ENCODE results near the gene SPINT4.
"Not testable (repeated sequence)": the region's sequence is repeated elsewhere in the genome, so short reads cannot be mapped to it uniquely, and the experiment has no call there.

The SPINT4 gene

GRCh38 chr20:45742596-45742995, 20.4 kb downstream of the SPINT4 start:
- no peak for DNase-seq (ENCODE audit: low read depth)
- TF ChIP-seq, protein P1, sequence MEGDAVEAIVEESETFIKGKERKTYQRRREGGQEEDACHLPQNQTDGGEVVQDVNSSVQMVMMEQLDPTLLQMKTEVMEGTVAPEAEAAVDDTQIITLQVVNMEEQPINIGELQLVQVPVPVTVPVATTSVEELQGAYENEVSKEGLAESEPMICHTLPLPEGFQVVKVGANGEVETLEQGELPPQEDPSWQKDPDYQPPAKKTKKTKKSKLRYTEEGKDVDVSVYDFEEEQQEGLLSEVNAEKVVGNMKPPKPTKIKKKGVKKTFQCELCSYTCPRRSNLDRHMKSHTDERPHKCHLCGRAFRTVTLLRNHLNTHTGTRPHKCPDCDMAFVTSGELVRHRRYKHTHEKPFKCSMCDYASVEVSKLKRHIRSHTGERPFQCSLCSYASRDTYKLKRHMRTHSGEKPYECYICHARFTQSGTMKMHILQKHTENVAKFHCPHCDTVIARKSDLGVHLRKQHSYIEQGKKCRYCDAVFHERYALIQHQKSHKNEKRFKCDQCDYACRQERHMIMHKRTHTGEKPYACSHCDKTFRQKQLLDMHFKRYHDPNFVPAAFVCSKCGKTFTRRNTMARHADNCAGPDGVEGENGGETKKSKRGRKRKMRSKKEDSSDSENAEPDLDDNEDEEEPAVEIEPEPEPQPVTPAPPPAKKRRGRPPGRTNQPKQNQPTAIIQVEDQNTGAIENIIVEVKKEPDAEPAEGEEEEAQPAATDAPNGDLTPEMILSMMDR (IDR thresholded peaks at IDR 0.05; ENCODE audit: low read length, missing control alignments), result no peak
- H3K4me3 ChIP-seq (replicated peaks; ENCODE audit: low read depth, low read length), result no peak overlapping the region

GRCh38 chr20:45745015-45745414, 22.9 kb downstream of the SPINT4 start:
- H3K4me3 ChIP-seq (replicated peaks; ENCODE audit: low read depth, low read length), result no peak overlapping the region
- no peak for DNase-seq (ENCODE audit: low read depth)
- TF ChIP-seq, protein P1 (IDR thresholded peaks at IDR 0.05; ENCODE audit: low read length, missing control alignments), result no peak

DNA sequence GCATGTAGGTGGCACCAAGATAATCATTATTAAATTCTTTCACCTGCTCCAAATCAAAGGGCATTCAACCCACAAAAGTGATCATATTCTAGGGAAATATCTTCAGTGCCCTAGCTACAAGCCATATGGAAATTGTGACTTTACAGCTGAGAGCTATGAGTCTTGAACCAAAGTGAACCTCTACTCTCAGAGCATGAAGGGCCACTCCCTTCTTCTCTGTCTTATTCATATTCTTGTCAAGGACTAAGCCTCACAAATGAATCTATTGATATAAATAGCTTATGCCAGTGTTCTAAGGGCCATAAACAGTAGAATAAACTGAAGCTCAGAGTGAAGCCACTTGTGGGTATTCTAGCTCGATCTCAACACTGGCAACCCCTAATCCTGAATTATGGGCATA, 29.6 kb downstream of the SPINT4 start:
- no peak overlapping the region for H3K4me3 ChIP-seq (replicated peaks; ENCODE audit: low read depth, low read length)
- TF ChIP-seq, protein P1 (IDR thresholded peaks at IDR 0.05; ENCODE audit: low read length, missing control alignments), result no peak
- DNase-seq (ENCODE audit: low read depth), result no peak

DNA sequence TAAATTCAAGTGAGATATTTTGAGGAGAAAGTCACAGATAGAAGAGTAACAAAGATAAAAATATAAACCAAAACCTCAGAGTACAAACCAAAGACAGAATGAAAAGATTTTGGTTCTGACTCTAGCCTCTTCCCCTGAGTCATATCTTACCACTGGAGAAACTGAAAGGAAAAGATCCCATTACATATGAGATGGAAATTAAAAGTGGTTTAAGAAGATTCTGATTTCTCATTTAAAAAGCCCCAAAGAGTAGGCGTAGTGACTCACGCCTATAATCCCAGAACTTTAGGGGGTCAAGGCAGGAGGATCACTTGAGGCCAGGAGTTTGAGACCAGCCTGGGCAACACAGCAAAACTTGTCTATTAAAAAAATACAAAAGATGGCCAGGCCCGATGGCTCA, 30.6 kb downstream of the SPINT4 start:
- TF ChIP-seq, protein P1 (IDR thresholded peaks at IDR 0.05; ENCODE audit: low read length, missing control alignments), result no peak
- no peak overlapping the region for H3K4me3 ChIP-seq (replicated peaks; ENCODE audit: low read depth, low read length)
- DNase-seq (ENCODE audit: low read depth), result no peak

GRCh38 chr20:45758096-45758495, 35.9 kb downstream of the SPINT4 start:
- H3K4me3 ChIP-seq (replicated peaks; ENCODE audit: low read depth, low read length), result no peak overlapping the region
- TF ChIP-seq, protein P1 (IDR thresholded peaks at IDR 0.05; ENCODE audit: low read length, missing control alignments), result no peak
- no peak for DNase-seq (ENCODE audit: low read depth)

DNA sequence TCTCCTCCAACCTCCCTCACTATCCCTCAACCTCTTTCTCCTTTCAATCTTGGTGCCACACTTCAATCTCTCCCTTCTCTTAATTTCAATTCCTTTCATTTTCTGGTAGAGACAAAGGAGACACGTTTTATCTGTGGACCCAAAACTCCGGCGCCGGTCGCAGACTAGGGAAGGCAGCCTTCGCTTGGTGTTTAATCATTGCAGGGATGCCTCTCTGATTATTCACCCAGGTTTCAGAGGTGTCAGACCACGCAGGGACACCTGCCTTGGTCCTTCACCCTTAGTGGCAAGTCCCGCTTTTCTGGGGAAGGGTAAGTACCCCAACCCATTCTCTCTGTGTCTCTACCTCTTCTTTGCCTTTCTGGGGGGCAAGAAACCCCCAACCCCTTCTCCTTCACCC, 37.8 kb downstream of the SPINT4 start:
- not testable (repeated sequence) for DNase-seq (ENCODE audit: low read depth); H3K4me3 ChIP-seq (replicated peaks; ENCODE audit: low read depth, low read length)

DNA sequence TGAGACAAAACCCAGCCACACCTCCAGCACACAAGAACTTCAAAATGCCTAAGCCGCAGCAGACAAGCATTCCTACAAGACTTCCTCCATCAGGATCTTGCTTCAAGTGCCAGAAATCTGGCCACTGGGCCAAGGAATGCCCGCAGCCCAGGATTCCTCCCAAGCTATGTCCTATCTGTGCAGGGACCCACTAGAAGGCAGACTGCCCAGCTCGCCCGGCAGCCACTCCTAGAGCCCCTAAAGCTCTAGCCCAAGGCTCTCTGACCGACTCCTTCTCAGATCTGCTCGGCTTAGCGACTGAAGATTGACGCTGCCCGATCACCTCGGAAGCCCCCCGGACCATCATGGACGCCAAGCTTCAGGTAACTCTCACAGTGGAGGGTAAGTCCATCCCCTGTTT, 39.8 kb downstream of the SPINT4 start:
- H3K4me3 ChIP-seq (replicated peaks; ENCODE audit: low read depth, low read length); DNase-seq (ENCODE audit: low read depth): not testable (repeated sequence)

DNA sequence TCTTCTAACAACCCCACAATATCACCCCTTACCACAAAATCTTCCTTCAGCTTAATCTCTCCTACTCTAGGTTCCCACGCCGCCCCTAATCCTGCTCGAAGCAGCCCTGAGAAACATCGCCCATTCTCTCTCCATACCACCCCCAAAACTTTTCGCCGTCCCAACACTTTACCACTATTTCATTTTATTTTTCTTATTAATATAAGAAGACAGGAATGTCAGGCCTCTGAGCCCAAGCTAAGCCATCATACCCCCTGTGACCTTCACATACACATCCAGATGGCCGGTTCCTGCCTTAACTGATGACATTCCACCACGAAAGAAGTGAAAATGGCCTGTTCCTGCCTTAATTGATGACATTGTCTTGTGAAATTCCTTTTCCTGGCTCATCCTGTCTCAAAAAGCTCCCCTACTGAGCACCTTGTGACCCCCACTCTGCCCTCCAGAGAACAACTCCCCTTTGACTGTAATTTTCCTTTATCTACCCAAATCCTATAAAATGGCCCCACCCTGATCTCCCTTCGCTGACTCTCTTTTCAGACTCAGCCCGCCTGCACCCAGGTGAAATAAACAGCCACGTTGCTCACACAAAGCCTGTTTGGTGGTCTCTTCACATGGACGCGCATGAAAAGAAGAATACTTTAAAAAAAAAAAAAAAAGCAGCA, 42.6 kb downstream of the SPINT4 start:
- H3K4me3 ChIP-seq (replicated peaks; ENCODE audit: low read depth, low read length); DNase-seq (ENCODE audit: low read depth): not testable (repeated sequence)

Measured in fibroblast of pulmonary artery (primary cell).